Panc1 (cell line): ENCODE data around the gene NTF4. TPM values are rescaled to one million over a fixed set of nuclear protein-coding genes. Genes with fewer than 3 reads are reported as not detected.

Experiments
- ATAC-seq: fragments of 200-7000 bp; cut with Tn5 transposase; 2 replicates; pipeline ENCODE4 v1.9.1; 2020; ENCODE audit warnings: mild to moderate bottlenecking, moderate library complexity
- BruUV-seq: library from RNA; stranded (reverse); fragments of 400-500 nt; replicated peaks from 2 replicates; lab custom pipeline; 2021; lab: Mats Ljungman, UMichigan
- CTCF ChIA-PET: fragments of 300-600 bp; sonication (Branson Sonifier 250); formaldehyde crosslinking; loops from one replicate; lab custom pipeline; 2022; ENCODE audit warnings: antibody characterized with exemption; lab: Charles Lee
- POLR2A ChIA-PET: fragments of 300-600 bp; sonication (Branson Sonifier 250); formaldehyde crosslinking; loops from one replicate; lab custom pipeline; 2022; ENCODE audit warnings: antibody characterized with exemption; lab: Charles Lee
- DNase-seq: peaks from one replicate; pipeline ENCODE4 v3.0.0-alpha.2; 2010; ENCODE audit warnings: low read depth, low spot score
- H3K27ac ChIP-seq: 2 replicates; pipeline ENCODE4 v1.5.1; 2011; ENCODE audit warnings: mild to moderate bottlenecking, low read length, inconsistent platforms
- H3K27me3 ChIP-seq: fragments of 200-500 bp; sonication (Bioruptor generic); 2 replicates; pipeline ENCODE4 v1.6.0; 2014; ENCODE audit warnings: low read length, inconsistent platforms; ENCODE audit not compliant: control insufficient read depth, insufficient read depth
- H3K36me3 ChIP-seq: fragments of 200-500 bp; sonication (Bioruptor generic); 2 replicates; pipeline ENCODE4 v1.5.1; 2014; ENCODE audit warnings: inconsistent platforms, mild to moderate bottlenecking, low read length, moderate library complexity; ENCODE audit not compliant: control insufficient read depth, insufficient read depth
- H3K4me1 ChIP-seq: 2 replicates; pipeline ENCODE4 v1.5.1; 2011; ENCODE audit warnings: inconsistent platforms, mild to moderate bottlenecking, low read length, moderate library complexity; ENCODE audit not compliant: control insufficient read depth, insufficient read depth
- H3K4me3 ChIP-seq, 2 experiments: 2 replicates each; pipeline ENCODE4 v1.5.1; 2011 to 2012; ENCODE audit warnings: low read depth in 2 of 2, low read length in 2 of 2, mild to moderate bottlenecking in 2 of 2, inconsistent platforms in 1 of 2, moderate library complexity in 1 of 2
- H3K9me3 ChIP-seq: fragments of 200-500 bp; sonication (Bioruptor generic); 2 replicates; pipeline ENCODE4 v1.5.1; 2014; ENCODE audit warnings: low read depth, mild to moderate bottlenecking, inconsistent platforms, low read length, moderate library complexity; ENCODE audit not compliant: control insufficient read depth, insufficient read depth
- CTCF ChIP-seq: fragments of 450-650 bp; IDR thresholded peaks from 2 replicates; pipeline ENCODE4 v1.5.1; 2017; ENCODE audit warnings: mild to moderate bottlenecking
- POLR2AphosphoS5 ChIP-seq: IDR thresholded peaks from 2 replicates; pipeline ENCODE4 v1.6.1; 2012; ENCODE audit warnings: mild to moderate bottlenecking, low read depth, low read length, moderate library complexity
- REST ChIP-seq, 2 experiments: IDR thresholded peaks; 2 replicates each; pipeline ENCODE4 v1.6.1; 2011 to 2012; ENCODE audit warnings: low read depth in 2 of 2, control low read depth in 1 of 2, low read length in 1 of 2, mild to moderate bottlenecking in 1 of 2, moderate library complexity in 1 of 2; ENCODE audit not compliant: insufficient read depth in 1 of 2
- SIN3A ChIP-seq: IDR thresholded peaks from 2 replicates; pipeline ENCODE4 v1.6.1; 2012; ENCODE audit warnings: low read depth, mild to moderate bottlenecking, low read length, moderate library complexity, borderline replicate concordance; ENCODE audit not compliant: insufficient read depth
- TCF7L2 ChIP-seq: IDR thresholded peaks from 2 replicates; pipeline ENCODE4 v1.6.1; 2011; ENCODE audit warnings: mild to moderate bottlenecking, low read depth, low read length, inconsistent platforms
- in situ Hi-C: cut with HindIII; loops from 2 replicates; pipeline ENCODE4 v1.10.0; 2016; ENCODE audit warnings: low sequenced_read_pairs, low pct_unique_long_range_greater_than_20kb
- intact Hi-C: fragments of 100-400 bp; cut with micrococcal nuclease; formaldehyde crosslinking; loops from one replicate; pipeline ENCODE4 v1.10.0; 2022; ENCODE audit not compliant: unreplicated experiment
- total RNA-seq: library from RNA; stranded (reverse); gene quantifications from one replicate; pipeline ENCODE4 v1.2.1, GENCODE V29; 2021; ENCODE audit not compliant: unreplicated experiment

Gene NTF4
- total RNA-seq, 1 experiment from 2014 or later = 0.39 TPM

- Histone ChIP-seq H3K4me3 (no peak overlapping the region), H3K4me1 (no peaks in the 10 kb centered on the region), H3K9me3 (no peaks in the 10 kb centered on the region), H3K36me3 (no peaks in the 10 kb centered on the region; the same call in 1 of the 2 replicates), H3K27me3 (no peaks in the 10 kb centered on the region), H3K27ac (no peak overlapping the region)
- in situ Hi-C loops = no loop called here
- DNase-seq (no peak), ATAC-seq (no peak)
- intact Hi-C loops = no loop called here
- POLR2A ChIA-PET = no interaction called here
- CTCF ChIA-PET = no interaction called here
- TF ChIP-seq POLR2AphosphoS5 = no peak
- TF ChIP-seq REST (IDR thresholded peaks at IDR 0.05; ENCODE audit: insufficient read depth in 1 of 2, low read depth in 2 of 2, low read length in 1 of 2) = no peak
- no peak for TF ChIP-seq CTCF
- no peak for TF ChIP-seq TCF7L2
- no peak for TF ChIP-seq SIN3A
- no TSS peak for BruUV-seq
These were observed 50.3 kb downstream of the NTF4 start for GRCh38 chr19:49014123-49014869.

- Histone ChIP-seq H3K27ac (no peak overlapping the region), H3K4me3 (no peak overlapping the region), H3K9me3 (no peaks in the 10 kb centered on the region), H3K36me3 (no peaks in the 10 kb centered on the region; the same call in 1 of the 2 replicates), H3K4me1 (no peaks in the 10 kb centered on the region), H3K27me3 (no peaks in the 10 kb centered on the region)
- intact Hi-C loops = no loop called here
- in situ Hi-C loops = no loop called here
- ChIA-PET CTCF (interaction anchor here (0.6 kb wide), 1 partner anchor 13 kb away, joined by 3 read pairs; no protein-coding TSS in a partner anchor), POLR2A (no interaction called here)
- ATAC-seq (no peak), DNase-seq (no peak)
- BruUV-seq = no TSS peak
- TF ChIP-seq CTCF (no peak), POLR2AphosphoS5 (no peak), SIN3A (no peak), REST (IDR thresholded peaks at IDR 0.05; ENCODE audit: insufficient read depth in 1 of 2, low read depth in 2 of 2, low read length in 1 of 2) (no peak), TCF7L2 (no peak)
These were observed 53.4 kb downstream of the NTF4 start for GRCh38 chr19:49011194-49011593.
